VCaP (cell line): ENCODE data around the gene PPEF2.
A peak's percentile ranks its signal among the peaks of the same experiment; 100 is the strongest.
"Not testable (repeated sequence)": the region's sequence is repeated elsewhere in the genome, so short reads cannot be mapped to it uniquely, and the experiment has no call there.

Source experiments
- H3K27ac ChIP-seq: fragments of 450-650 bp; 2 replicates; pipeline ENCODE4 v1.5.1; 2017
- TF ChIP-seq, protein P1 (sequence below): fragments of 450-650 bp; conservative IDR thresholded peaks from 2 replicates; pipeline ENCODE4 v1.5.1; 2017; ENCODE audit warnings: mild to moderate bottlenecking, moderate library complexity

Gene PPEF2

DNA sequence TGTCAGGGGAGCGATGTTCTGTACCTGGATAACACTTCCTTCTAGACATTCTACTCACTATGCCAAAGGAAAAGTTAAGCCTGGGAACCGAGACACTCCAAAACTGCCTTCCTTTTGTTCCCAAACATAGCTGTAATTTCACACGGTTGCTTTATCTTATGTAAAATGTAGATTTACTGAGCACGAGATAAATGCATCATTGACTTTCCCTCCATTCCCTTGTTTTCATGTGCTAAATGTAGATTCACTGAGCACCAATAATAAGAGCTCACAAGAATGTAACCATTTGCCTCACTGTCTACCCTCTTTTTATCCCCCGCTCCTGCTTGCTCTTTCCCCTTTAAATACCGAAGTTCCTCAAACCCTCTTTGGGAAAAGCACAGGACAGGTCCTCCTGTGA, 10.7 kb upstream of the PPEF2 start:
- no peak overlapping the region for H3K27ac ChIP-seq
- TF ChIP-seq, protein P1, sequence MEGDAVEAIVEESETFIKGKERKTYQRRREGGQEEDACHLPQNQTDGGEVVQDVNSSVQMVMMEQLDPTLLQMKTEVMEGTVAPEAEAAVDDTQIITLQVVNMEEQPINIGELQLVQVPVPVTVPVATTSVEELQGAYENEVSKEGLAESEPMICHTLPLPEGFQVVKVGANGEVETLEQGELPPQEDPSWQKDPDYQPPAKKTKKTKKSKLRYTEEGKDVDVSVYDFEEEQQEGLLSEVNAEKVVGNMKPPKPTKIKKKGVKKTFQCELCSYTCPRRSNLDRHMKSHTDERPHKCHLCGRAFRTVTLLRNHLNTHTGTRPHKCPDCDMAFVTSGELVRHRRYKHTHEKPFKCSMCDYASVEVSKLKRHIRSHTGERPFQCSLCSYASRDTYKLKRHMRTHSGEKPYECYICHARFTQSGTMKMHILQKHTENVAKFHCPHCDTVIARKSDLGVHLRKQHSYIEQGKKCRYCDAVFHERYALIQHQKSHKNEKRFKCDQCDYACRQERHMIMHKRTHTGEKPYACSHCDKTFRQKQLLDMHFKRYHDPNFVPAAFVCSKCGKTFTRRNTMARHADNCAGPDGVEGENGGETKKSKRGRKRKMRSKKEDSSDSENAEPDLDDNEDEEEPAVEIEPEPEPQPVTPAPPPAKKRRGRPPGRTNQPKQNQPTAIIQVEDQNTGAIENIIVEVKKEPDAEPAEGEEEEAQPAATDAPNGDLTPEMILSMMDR = no peak

DNA sequence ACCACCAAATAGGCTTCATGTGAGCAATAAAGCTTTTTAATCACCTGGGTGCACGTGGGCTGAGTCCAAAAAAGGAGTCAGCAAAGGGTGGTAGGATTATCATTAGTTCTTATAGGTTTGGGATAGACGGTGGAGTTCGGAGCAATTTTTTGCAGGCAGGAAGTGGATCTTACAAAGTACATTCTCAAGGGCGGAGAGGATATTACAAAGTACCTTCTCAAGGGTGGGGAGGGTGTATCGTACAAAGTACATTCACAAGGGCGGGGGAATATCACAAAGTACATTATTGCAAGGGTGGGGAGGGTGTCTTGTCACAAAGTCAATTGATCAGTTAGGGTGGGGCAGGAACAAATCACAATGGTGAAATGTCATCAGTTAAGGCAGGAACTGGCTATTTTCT, 8.6 kb upstream of the PPEF2 start:
- not testable (repeated sequence) for H3K27ac ChIP-seq

DNA sequence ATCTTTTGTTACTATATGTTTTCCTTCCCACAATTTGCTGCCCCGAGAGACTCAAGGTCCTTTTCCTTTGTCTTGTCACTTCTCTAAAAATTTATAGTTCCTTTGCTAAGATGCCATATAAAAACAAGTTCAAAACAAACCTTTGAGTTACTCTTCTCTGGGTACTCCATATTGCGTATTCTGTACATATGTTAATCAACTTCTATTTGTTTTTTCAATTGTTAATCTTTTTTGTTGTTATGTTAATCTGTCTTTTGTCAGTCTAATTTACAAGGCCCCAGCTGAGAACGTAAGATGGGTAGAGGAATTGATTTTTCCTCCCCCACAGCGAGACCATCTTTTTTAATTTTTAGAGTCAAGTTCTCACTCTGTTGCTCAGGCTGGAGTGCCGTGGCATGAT, 7.2 kb upstream of the PPEF2 start:
- H3K27ac ChIP-seq = no peak overlapping the region
- TF ChIP-seq, protein P1 = no peak

DNA sequence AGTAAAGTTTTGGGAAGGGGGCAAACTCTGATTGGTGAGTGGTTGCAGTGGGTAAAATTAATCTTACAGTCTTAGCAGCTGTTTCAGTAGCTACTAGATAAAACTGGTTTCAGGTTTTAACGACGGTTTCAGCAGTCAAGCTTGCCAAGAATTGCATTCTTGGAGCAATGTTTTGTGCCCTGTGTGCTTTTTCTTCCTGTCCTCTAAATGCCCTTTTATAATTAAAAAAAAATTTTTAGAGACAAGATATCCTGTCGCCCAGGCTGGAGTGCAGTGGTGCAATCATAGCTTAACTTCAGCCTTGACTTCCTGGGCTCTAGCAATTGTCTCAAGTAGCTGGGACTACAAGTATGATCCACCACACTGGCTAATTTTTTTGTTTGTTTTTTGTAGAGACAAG, 6.3 kb upstream of the PPEF2 start:
- TF ChIP-seq, protein P1 = no peak
- H3K27ac ChIP-seq = no peak overlapping the region

DNA sequence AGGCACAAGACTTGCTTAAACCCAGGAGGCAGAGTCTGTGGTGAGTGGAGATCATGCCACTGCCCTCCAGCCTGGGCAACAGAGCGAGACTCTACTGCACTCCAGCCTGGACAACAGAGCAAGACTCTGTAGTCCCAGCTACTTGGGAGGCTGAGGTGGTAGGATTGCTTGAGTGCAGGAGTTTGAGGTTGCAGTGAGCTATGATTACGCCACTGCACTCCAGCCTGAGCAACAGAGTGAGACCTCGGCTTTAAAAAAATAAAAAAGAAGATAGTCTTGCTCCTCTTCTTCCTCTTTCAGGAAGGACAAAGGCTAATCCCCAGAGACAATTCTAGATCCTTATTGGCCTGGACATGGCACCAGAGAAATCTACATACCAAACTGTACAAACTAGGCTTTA, 5.7 kb upstream of the PPEF2 start:
- TF ChIP-seq, protein P1 = no peak
- no peak overlapping the region for H3K27ac ChIP-seq

DNA sequence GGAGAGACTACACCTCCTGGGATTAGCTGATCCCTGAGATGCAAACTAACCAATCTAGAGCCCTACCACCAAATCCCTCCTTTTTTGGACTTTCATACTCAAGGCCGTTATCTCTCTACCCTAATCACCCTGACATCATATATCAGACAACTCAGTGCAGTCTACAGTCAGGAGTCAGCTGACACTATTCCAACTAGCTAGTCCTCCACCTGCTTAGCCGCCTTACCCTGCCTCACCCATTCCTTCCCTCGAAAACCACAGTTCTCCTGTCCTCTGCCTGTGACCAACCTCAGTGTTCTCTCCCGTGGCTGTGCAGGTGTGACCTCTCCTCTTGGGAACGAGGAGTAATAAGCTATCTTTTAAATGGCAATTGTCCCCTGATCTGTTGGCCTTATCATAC, 1.8 kb upstream of the PPEF2 start:
- no peak overlapping the region for H3K27ac ChIP-seq
- TF ChIP-seq, protein P1 = no peak

DNA sequence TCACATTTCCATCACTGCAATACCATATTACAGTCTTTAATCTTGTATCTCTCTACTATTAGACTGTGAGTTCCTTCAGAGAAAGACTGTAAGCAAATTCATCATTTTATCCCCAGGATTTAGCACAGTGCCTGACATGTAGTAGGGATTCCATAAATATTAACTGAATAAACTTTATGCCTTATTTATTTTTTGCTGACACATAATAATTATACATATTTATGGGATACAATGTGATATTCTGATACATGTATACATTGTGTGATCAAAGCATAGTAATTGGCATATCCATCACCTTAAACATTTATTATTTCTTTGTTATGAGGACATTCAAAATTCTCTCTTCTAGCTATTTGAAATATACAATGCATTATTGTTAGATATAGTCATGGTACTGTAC, 3.7 kb downstream of the PPEF2 start:
- H3K27ac ChIP-seq = no peak overlapping the region
- TF ChIP-seq, protein P1 = no peak

DNA sequence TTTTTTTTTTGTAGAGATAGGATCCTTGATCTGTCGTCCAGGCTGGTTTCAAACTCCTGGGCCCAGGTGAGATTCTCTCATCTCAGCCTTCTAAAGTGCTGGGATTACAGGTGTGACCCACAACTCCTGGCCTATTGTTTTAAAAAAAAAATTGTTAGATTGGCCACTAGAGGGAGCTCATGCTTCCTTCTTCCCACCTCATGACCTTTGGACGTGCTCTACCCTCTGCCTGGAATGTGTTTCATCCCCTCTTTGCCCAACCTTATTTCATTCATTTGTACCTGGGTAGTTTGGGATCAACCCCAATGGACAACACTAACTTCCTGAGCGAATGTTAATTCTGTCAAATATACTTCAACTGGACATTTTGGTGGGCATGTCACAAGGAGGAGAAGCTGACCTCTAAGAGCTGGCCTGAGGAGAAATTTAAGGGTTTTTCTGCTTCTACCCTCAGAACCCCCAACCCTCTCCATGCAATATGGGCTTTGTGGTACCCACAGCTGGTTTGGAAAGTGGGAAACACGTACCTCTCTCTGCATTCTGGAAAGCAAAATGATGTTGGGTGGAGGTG, 6.4 kb downstream of the PPEF2 start:
- TF ChIP-seq, protein P1 = peak; percentile 84
- no peak overlapping the region for H3K27ac ChIP-seq
